SK-N-SH (cell line): ENCODE results near the gene ABCB6. TPM values are rescaled to one million over a fixed set of nuclear protein-coding genes. Genes with fewer than 3 reads are reported as not detected.

ENCODE experiments used
- CTCF ChIA-PET: fragments of 300-600, 350-600 bp; formaldehyde crosslinking; extraction: SDS; loops from one replicate; lab custom pipeline; 2021; lab: Yijun Ruan, JAX
- POLR2A ChIA-PET: fragments of 350-600 bp; sonication (Branson Sonifier 250); formaldehyde crosslinking; extraction: SDS; loops from one replicate; lab custom pipeline; 2020; ENCODE audit warnings: antibody characterized with exemption, inconsistent platforms; lab: Yijun Ruan, JAX
- DNase-seq: peaks from one replicate; pipeline ENCODE4 v3.0.0; 2012
- H2AFZ ChIP-seq: fragments of 200-600 bp; sonication (generic); 2 replicates; pipeline ENCODE4 v1.8.1; 2016; ENCODE audit warnings: antibody characterized with exemption, mild to moderate bottlenecking, low read depth
- H3F3A ChIP-seq: fragments of 200-600 bp; sonication (generic); replicated peaks from 2 replicates; pipeline ENCODE3; 2016; ENCODE audit warnings: antibody characterized with exemption, mild to moderate bottlenecking; ENCODE audit not compliant: insufficient read depth
- H3K27ac ChIP-seq, 2 experiments: fragments of 200-500 bp in 1 of 2; fragments of 200-600 bp in 1 of 2; sonication (Bioruptor generic) in 1 of 2; sonication (generic), shearing (Covaris generic) in 1 of 2; 2 replicates each; pipeline versions ENCODE4 v1.5.1 to v1.6.1; 2014 to 2016; ENCODE audit warnings: low read depth in 2 of 2, inconsistent platforms in 1 of 2, low read length in 1 of 2, mild to moderate bottlenecking in 1 of 2, mixed read lengths in 1 of 2
- H3K27me3 ChIP-seq: fragments of 200-600 bp; sonication (generic), shearing (Covaris generic); 2 replicates; pipeline ENCODE4 v1.6.1; 2016; ENCODE audit warnings: mixed run types; ENCODE audit not compliant: insufficient read depth
- H3K36me3 ChIP-seq, 2 experiments: fragments of 200-500 bp in 1 of 2; fragments of 200-600 bp in 1 of 2; sonication (Bioruptor generic) in 1 of 2; sonication (generic) in 1 of 2; replicated peaks in 1 of 2; 2 replicates each; pipeline versions ENCODE3 to v1.5.1; 2014 to 2016; ENCODE audit warnings: low read length in 1 of 2, mild to moderate bottlenecking in 1 of 2; ENCODE audit not compliant: insufficient read depth in 2 of 2, control insufficient read depth in 1 of 2
- H3K4me1 ChIP-seq, 2 experiments: fragments of 200-500 bp in 1 of 2; fragments of 200-600 bp in 1 of 2; sonication (Bioruptor generic) in 1 of 2; sonication (generic), shearing (Covaris generic) in 1 of 2; 2 replicates each; pipeline versions ENCODE4 v1.5.1 to v1.6.1; 2014 to 2016; ENCODE audit warnings: low read depth in 1 of 2, low read length in 1 of 2, mixed run types in 1 of 2; ENCODE audit not compliant: insufficient read depth in 2 of 2, control insufficient read depth in 1 of 2
- H3K4me2 ChIP-seq: fragments of 200-600 bp; sonication (generic), shearing (Covaris generic); 2 replicates; pipeline ENCODE4 v1.6.1; 2017; ENCODE audit warnings: mixed run types
- H3K4me3 ChIP-seq, 2 experiments: fragments of 200-500 bp in 1 of 2; fragments of 200-600 bp in 1 of 2; sonication (Bioruptor generic) in 1 of 2; sonication (generic), shearing (Covaris generic) in 1 of 2; 2 replicates each; pipeline versions ENCODE4 v1.5.1 to v1.8.1; 2014 to 2016; ENCODE audit warnings: low read depth in 2 of 2, inconsistent platforms in 1 of 2, low read length in 1 of 2, mild to moderate bottlenecking in 1 of 2, mixed read lengths in 1 of 2, moderate library complexity in 1 of 2
- H3K79me2 ChIP-seq: fragments of 200-600 bp; sonication (generic); 2 replicates; pipeline ENCODE4 v1.8.1; 2017; ENCODE audit warnings: mild to moderate bottlenecking; ENCODE audit not compliant: insufficient read depth
- H3K9ac ChIP-seq: fragments of 200-600 bp; sonication (generic); 2 replicates; pipeline ENCODE4 v1.6.1; 2017; ENCODE audit warnings: mixed run types
- H3K9me2 ChIP-seq: fragments of 200-600 bp; sonication (generic); 2 replicates; pipeline ENCODE4 v1.6.1; 2017; ENCODE audit warnings: mixed run types
- H3K9me3 ChIP-seq: fragments of 200-600 bp; sonication (generic); 2 replicates; pipeline ENCODE4 v1.6.1; 2017; ENCODE audit warnings: mixed run types, mild to moderate bottlenecking, moderate library complexity
- H4K20me1 ChIP-seq: fragments of 200-600 bp; sonication (generic); 2 replicates; pipeline ENCODE4 v1.6.1; 2017; ENCODE audit warnings: mild to moderate bottlenecking, mixed run types; ENCODE audit not compliant: insufficient read depth
- ELF1 ChIP-seq: IDR thresholded peaks from 2 replicates; pipeline ENCODE4 v1.4.0; 2012
- EP300 ChIP-seq, 2 experiments: IDR thresholded peaks; 2 replicates each; pipeline versions ENCODE4 v1.4.0 to v1.6.1; 2012; ENCODE audit warnings: borderline replicate concordance in 1 of 2, low read depth in 1 of 2, low read length in 1 of 2
- EZH2phosphoT487 ChIP-seq: fragments of 200-600 bp; sonication (generic); IDR thresholded peaks from 2 replicates; pipeline ENCODE4 v1.6.1; 2017; ENCODE audit warnings: low read depth, mixed run types, mild to moderate bottlenecking, antibody characterized with exemption, moderate library complexity, borderline replicate concordance
- FOXJ3 ChIP-seq: sonication (generic); formaldehyde crosslinking; IDR thresholded peaks from 2 replicates; pipeline ENCODE4 v1.5.1; 2020; ENCODE audit warnings: mild to moderate bottlenecking, missing genetic modification reagents
- MXI1 ChIP-seq: IDR thresholded peaks from 2 replicates; pipeline ENCODE4 v1.6.1; 2012; ENCODE audit warnings: mild to moderate bottlenecking, low read depth, low read length, improper control_type of control experiment
- NFIC ChIP-seq: IDR thresholded peaks from 2 replicates; pipeline ENCODE4 v1.4.0; 2012; ENCODE audit warnings: borderline replicate concordance
- NRF1 ChIP-seq: IDR thresholded peaks from 2 replicates; pipeline ENCODE4 v1.6.1; 2012; ENCODE audit warnings: low read depth, mild to moderate bottlenecking, low read length
- RAD21 ChIP-seq: IDR thresholded peaks from 2 replicates; pipeline ENCODE4 v1.6.1; 2012; ENCODE audit warnings: mild to moderate bottlenecking, low read length
- RFX5 ChIP-seq: IDR thresholded peaks from 2 replicates; pipeline ENCODE4 v1.6.1; 2012; ENCODE audit warnings: mild to moderate bottlenecking, improper control_type of control experiment, low read length
- TEAD4 ChIP-seq: IDR thresholded peaks from 2 replicates; pipeline ENCODE4 v1.4.0; 2012; ENCODE audit warnings: mild to moderate bottlenecking, borderline replicate concordance; ENCODE audit not compliant: insufficient read depth
- WGBS: methylation state at CpG from one replicate; pipeline ENCODE4 v1.1.6; 2017; ENCODE audit warnings: low lambda C conversion rate; 5-methylcytosine and 5-hydroxymethylcytosine counted together
- polyA plus RNA-seq, 3 experiments: library from polyadenylated mRNA; depleted of rRNA; stranded (reverse); fragments of >200 nt; gene quantifications; 2 replicates each; pipeline ENCODE4 v1.2.3, GENCODE V29; 2012

Gene ABCB6
- polyA plus RNA-seq, 1 of the 3 experiments (the other 2 are of a cell fraction) = 27.4 TPM

DNA sequence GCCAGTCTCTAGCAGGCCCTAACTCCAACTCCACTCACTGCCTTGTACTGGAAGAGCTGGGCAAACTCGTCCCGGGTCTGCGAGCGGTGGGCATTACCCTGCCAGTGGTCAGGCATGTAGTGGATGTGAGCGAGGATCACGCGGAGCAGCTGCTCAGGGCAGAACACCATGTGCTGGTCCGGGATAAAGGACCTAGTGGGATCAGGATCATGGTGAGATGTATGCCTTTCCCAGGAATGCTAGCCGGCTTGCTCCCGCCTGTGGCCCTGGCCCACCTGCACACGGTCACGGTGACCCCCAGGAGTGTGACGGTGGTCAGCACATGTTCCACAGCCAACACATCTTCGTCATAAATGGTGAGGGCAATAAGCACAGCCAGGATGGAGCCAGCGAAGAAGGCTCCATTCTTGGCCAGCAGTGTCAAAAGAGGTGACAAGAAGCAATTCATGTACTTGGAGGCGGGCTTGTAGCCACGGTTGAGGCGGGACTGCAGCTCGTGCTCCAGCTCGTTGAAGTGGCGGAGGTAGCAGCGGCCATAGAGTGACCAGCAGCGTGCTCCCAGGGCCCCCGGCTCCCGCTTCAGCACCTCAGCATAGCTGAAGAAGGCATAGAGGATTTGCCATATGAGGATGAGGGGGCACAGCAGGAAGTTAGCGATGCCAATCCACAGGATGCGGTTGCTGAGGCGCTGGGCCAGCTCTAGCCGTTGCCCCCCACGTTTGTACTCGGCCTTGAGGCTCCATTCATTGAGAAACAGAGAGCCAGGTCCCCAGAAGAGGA is 5.3 kb upstream of the ABCB6 start:
- Histone ChIP-seq H3K27ac (no peak overlapping the region), H2AFZ (no peak overlapping the region), H3K4me1 (peaks cover 5 to 22% of the 10 kb centered on the region in 2 experiments; a peak in 3 of 4 replicates), H3F3A (peaks cover 9% of the 10 kb centered on the region), H3K36me3 (peaks cover 8 to 46% of the 10 kb centered on the region in 2 experiments), H3K4me2 (no peak overlapping the region), H3K27me3 (no peaks in the 10 kb centered on the region), H3K4me3 (no peak overlapping the region), H3K9ac (no peak overlapping the region), H4K20me1 (no peaks in the 10 kb centered on the region), H3K9me3 (no peaks in the 10 kb centered on the region), H3K79me2 (peaks cover 16% of the 10 kb centered on the region), H3K9me2 (no peaks in the 10 kb centered on the region)
- WGBS = 93% methylated on average over 22 of the region's 31 CpGs
- TF ChIP-seq ELF1 (no peak), RFX5 (no peak), EZH2phosphoT487 (no peak), NFIC (no peak), RAD21 (no peak), EP300 (IDR thresholded peaks at IDR 0.05; ENCODE audit: borderline replicate concordance in 1 of 2, low read depth in 1 of 2, low read length in 1 of 2) (no peak)
- no peak for DNase-seq
- POLR2A ChIA-PET = no interaction called here
- CTCF ChIA-PET = interaction anchor here (0.6 to 1.1 kb wide), 3 partner anchors 53 to 71 kb away, joined by 3 to 4 read pairs (median 3); no protein-coding TSS in a partner anchor

DNA sequence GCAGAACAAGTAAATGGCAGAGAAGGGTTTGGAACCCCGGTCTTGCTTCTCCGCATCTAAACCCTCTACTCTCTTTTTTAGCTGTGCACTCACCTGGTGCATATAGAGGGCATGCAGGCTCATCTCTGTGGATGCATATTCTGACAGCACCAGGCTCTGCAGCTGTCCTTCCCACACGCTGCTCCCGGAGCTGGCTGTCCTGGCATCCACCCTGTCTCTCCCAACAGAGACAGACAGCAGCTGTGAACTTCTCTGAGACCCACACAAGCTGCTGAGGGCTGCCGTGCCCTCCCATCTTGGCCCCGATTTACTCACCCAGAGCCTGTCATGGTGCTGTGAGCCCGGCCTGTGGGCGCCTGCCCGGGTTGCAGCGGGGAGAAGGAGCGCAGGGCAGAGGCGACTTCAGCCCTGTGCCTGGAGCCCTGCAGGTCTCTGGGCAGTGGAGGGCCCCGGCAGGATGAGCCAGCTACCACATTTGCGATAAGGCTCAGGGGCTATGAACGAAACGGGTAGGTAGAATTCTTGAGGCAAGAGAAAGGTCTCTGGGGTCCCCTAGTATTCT is 3.3 kb upstream of the ABCB6 start:
- Histone ChIP-seq H3K36me3 (peaks cover 8 to 46% of the 10 kb centered on the region in 2 experiments), H3F3A (peaks cover 27% of the 10 kb centered on the region), H2AFZ (no peak overlapping the region), H3K4me2 (no peak overlapping the region), H4K20me1 (no peaks in the 10 kb centered on the region), H3K9me3 (no peaks in the 10 kb centered on the region), H3K4me1 (peaks cover 5 to 19% of the 10 kb centered on the region in 2 experiments; a peak in 3 of 4 replicates), H3K9ac (no peak overlapping the region), H3K27me3 (no peaks in the 10 kb centered on the region), H3K27ac (no peak overlapping the region), H3K4me3 (no peak overlapping the region), H3K79me2 (no peaks in the 10 kb centered on the region), H3K9me2 (no peaks in the 10 kb centered on the region)
- no peak for TF ChIP-seq TEAD4
- no peak for TF ChIP-seq NRF1
- no peak for TF ChIP-seq FOXJ3 (CRISPR knock-in tag)
- TF ChIP-seq MXI1 = no peak
- 92% methylated on average over 15 of the region's 16 CpGs for WGBS
- POLR2A ChIA-PET = no interaction called here
- CTCF ChIA-PET = interaction anchor here (0.6 to 1.5 kb wide), 7 partner anchors 14 to 102 kb away, joined by 3 to 5 read pairs (median 4); no protein-coding TSS in a partner anchor
- DNase-seq = no peak
